ENCODE measurements around the gene IL10. TPM values are rescaled to one million over a fixed set of nuclear protein-coding genes. Genes with fewer than 3 reads are reported as not detected.

Gene IL10
- total and polyA plus RNA-seq, 2 experiments from 2014 or later, result not detected

GRCh38 chr1:206752481-206752880 is 19.8 kb downstream of the IL10 start:
- Histone ChIP-seq H3K27ac (no peak overlapping the region), H3K4me3 (no peak overlapping the region), H3K36me3 (no peaks in the 10 kb centered on the region), H3K4me1 (ENCODE audit: low read depth) (no peaks in the 10 kb centered on the region), H3K27me3 (peaks cover 19% of the 10 kb centered on the region), H3K9me3 (ENCODE audit: low read depth) (no peaks in the 10 kb centered on the region)
- DNase-seq (ENCODE audit: low read depth in 1 of 2, low spot score in 1 of 2), result no peak
- TF ChIP-seq CTCF (IDR thresholded peaks at IDR 0.05; ENCODE audit: low read depth, low read length), result no peak

DNA sequence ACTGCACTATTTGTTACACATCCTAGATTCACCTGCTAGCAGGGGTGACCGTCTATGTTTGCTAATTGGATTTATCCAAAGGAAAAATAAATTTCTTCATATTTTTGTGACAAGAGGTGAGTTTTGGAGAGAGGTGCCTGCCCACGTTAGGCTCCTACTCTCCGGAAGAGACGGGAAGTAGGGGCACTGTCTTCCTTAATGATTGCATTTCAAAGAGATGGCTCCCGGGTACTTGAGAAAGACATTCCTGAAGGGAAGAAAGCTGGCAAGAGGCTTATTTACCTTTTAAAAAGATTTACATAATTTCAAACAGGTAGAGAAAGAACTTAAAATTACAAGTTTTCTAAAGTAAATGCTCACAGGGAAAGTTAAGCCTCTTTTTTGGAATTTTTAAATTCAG is 20.4 kb downstream of the IL10 start:
- Histone ChIP-seq H3K36me3 (no peaks in the 10 kb centered on the region), H3K4me3 (no peak overlapping the region), H3K4me1 (ENCODE audit: low read depth) (no peaks in the 10 kb centered on the region), H3K27me3 (peaks cover 14% of the 10 kb centered on the region), H3K9me3 (ENCODE audit: low read depth) (no peaks in the 10 kb centered on the region), H3K27ac (no peak overlapping the region)
- no peak for TF ChIP-seq CTCF (IDR thresholded peaks at IDR 0.05; ENCODE audit: low read depth, low read length)
- DNase-seq (ENCODE audit: low read depth in 1 of 2, low spot score in 1 of 2), result no peak

DNA sequence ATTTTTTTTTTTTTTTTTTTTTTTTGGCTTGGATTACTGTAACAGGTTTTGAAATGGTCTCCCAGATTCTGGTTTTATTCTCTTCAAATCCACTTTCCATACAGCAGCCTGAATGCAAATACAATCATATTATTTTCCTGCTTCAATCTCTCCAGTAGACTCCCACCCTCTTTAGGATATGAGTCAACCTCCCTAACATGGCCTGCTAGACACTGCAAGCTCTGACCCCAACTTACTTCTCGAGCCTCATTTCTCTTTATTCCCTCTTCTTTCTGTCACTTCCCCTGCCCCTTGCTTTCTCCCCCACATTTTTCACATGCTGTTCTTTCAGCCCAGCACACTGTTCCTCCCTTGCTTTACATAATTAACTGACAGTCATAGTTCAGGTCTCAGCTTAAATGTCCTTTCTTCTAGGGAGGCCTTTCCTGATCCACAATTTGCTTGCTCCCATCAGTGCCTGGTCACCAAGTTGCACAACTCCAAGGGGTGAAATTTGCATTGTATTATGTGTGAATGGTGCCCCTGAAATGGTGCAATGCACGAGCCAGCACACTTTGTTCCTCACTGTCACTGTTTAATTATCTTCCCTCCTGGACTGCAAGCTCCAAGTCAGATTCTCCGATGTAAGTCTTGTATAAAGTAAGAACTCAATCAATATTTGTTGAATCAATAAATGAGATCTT is 23.8 kb downstream of the IL10 start:
- no peak for TF ChIP-seq CTCF (IDR thresholded peaks at IDR 0.05; ENCODE audit: low read depth, low read length)
- Histone ChIP-seq H3K36me3 (no peaks in the 10 kb centered on the region), H3K27me3 (peaks cover 10% of the 10 kb centered on the region), H3K9me3 (ENCODE audit: low read depth) (no peaks in the 10 kb centered on the region), H3K4me1 (ENCODE audit: low read depth) (no peaks in the 10 kb centered on the region), H3K27ac (no peak overlapping the region), H3K4me3 (no peak overlapping the region)
- DNase-seq (ENCODE audit: low read depth in 1 of 2, low spot score in 1 of 2), result peak in 1 of 2 donors; percentile 36

DNA sequence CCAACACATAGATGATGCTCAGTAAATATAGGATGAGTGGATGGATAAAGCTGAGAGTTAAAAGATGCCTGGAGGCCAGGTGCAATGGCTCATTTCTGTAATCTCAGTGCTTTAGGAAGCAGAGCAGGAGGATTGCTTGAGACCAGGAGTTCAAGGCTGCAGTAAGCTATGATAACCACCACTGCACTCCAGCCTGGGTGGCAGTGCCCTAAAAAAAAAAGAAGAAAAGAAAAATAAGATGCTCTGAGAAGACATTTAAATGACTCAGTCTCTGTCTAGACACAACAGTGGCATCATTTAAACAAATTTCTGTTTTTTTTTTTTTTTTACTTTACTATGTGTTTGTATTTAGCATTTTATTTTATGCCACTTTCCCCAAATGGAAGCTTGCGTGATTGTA is 27.0 kb downstream of the IL10 start:
- H3K9me3 ChIP-seq (ENCODE audit: low read depth), result no peaks in the 10 kb centered on the region
- TF ChIP-seq CTCF (IDR thresholded peaks at IDR 0.05; ENCODE audit: low read depth, low read length), result no peak
- H3K4me1 ChIP-seq (ENCODE audit: low read depth), result no peaks in the 10 kb centered on the region
- no peaks in the 10 kb centered on the region for H3K36me3 ChIP-seq
- no peak for DNase-seq (ENCODE audit: low read depth in 1 of 2, low spot score in 1 of 2)
- H3K27me3 ChIP-seq, result peaks cover 3% of the 10 kb centered on the region
- no peak overlapping the region for H3K4me3 ChIP-seq
- H3K27ac ChIP-seq, result no peak overlapping the region

DNA sequence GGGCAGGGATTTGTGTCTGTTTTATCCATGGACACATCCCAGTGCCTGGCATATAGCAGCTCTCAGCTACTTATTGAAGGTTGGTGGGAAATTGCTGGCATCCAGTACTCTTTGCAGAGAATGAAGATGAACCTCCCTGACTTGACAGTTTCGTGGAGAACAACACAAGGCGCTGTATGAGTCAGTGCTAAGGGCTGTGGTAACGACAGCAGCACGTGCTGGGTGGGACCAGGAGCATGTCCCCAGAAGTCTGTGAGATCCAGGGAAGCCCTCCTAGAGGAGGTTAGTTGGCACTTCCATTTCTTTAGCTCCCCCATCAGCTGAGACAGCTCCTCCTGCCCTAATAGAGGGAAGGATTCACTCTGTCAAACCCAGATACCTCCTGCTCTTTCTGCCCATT is 27.6 kb downstream of the IL10 start:
- H3K4me3 ChIP-seq, result no peak overlapping the region
- no peak for TF ChIP-seq CTCF (IDR thresholded peaks at IDR 0.05; ENCODE audit: low read depth, low read length)
- no peak for DNase-seq (ENCODE audit: low read depth in 1 of 2, low spot score in 1 of 2)

More for the DNA sequence above, 27.6 kb downstream of the IL10 start:
- Histone ChIP-seq H3K36me3 (no peaks in the 10 kb centered on the region), H3K4me1 (ENCODE audit: low read depth) (peaks cover 5% of the 10 kb centered on the region), H3K9me3 (ENCODE audit: low read depth) (no peaks in the 10 kb centered on the region), H3K27me3 (no peaks in the 10 kb centered on the region), H3K27ac (no peak overlapping the region)
